ENCODE results near the gene SNUPN. TPM values are rescaled to one million over a fixed set of nuclear protein-coding genes. Genes with fewer than 3 reads are reported as not detected.
"Not testable (repeated sequence)": the region's sequence is repeated elsewhere in the genome, so short reads cannot be mapped to it uniquely, and the experiment has no call there.

Gene SNUPN
- total and polyA plus RNA-seq, 4 experiments from 2014 or later, result 21.0 to 35.2 (median 24.3) TPM

DNA sequence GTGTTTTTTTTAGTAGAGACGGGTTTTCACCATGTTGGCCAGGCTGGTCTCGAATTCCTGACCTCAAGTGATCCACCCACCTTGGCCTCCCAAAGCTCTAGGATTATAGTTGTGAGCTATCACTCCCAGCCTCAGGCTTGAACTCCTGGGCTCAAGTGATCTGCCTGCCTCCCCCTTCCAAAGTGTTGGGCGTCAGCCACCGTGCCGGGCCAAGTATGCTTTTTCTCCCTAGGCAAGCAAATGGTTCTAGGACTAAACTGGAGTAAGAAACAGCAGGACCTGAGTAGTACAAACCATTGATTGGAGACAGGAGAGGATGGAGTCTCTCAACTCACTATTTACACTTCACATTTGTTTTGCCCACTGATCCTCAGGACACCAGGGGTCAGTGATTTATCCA lies 41.8 kb downstream of the SNUPN start:
- POLR2A ChIA-PET (ENCODE audit: partially characterized antibody), result no interaction called here

DNA sequence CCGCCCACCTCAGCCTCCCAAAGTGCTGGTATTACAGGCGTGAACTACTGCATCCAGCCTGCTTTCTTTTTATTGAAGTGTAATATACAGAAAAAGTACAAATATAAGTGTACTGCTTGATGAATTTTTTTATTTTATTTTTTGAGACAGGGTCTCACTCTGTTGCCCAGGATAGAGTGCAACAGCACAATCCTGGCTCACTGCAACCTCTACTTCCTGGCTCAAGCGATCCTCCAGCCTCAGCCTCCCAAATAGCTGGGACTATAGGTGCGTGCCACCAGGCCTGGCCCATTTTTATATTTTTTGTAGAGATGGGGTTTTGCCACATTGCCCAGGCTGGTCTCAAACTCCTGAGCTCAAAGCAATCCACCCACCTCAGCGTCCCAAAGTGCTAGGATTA lies 42.6 kb downstream of the SNUPN start:
- intact Hi-C loops (cut with micrococcal nuclease); H3K27me3 Mint-ChIP-seq; H3K27me3 ChIP-seq (ENCODE audit: insufficient read depth, low read length); H3K9me3 ChIP-seq (ENCODE audit: control insufficient read depth in 1 of 2, low read length in 2 of 2); POLR2A ChIA-PET (ENCODE audit: partially characterized antibody); H3K4me3 Mint-ChIP-seq; H3K36me3 Mint-ChIP-seq; H3K4me1 ChIP-seq (ENCODE audit: insufficient read depth, low read length); H3K4me3 ChIP-seq (ENCODE audit: low read length in 2 of 2); H3K27ac ChIP-seq (ENCODE audit: low read depth, low read length); H3K36me3 ChIP-seq (ENCODE audit: insufficient read depth, low read length); H3K9me3 Mint-ChIP-seq; CTCF ChIA-PET (ENCODE audit: partially characterized antibody); DNase-seq: not testable (repeated sequence)
- peak overlapping the region in 1 of 7 donors; percentile 41 for H3K27ac Mint-ChIP-seq
- H3K4me1 Mint-ChIP-seq, result peaks cover 7 to 10% (median 7%) of the 10 kb centered on the region in 4 donors

More for the DNA sequence above, 41.8 kb downstream of the SNUPN start:
- CTCF ChIA-PET (ENCODE audit: partially characterized antibody), result no interaction called here
- H3K9me3 Mint-ChIP-seq, result no peaks in the 10 kb centered on the region
- no peak for DNase-seq
- H3K27ac Mint-ChIP-seq, result no peak overlapping the region
- no peak overlapping the region for H3K4me3 Mint-ChIP-seq
- intact Hi-C loops (cut with micrococcal nuclease), result no loop called here
- H3K36me3 Mint-ChIP-seq, result peaks cover 0 to 5% of the 10 kb centered on the region in 2 donors
- Histone ChIP-seq H3K27ac (ENCODE audit: low read depth, low read length) (no peak overlapping the region), H3K4me1 (ENCODE audit: insufficient read depth, low read length) (peaks cover 7% of the 10 kb centered on the region), H3K36me3 (ENCODE audit: insufficient read depth, low read length) (no peaks in the 10 kb centered on the region), H3K27me3 (ENCODE audit: insufficient read depth, low read length) (no peaks in the 10 kb centered on the region), H3K9me3 (ENCODE audit: control insufficient read depth in 1 of 2, low read length in 2 of 2) (no peaks in the 10 kb centered on the region), H3K4me3 (ENCODE audit: low read length in 2 of 2) (no peak overlapping the region)
- H3K4me1 Mint-ChIP-seq, result peaks cover 6 to 8% (median 7%) of the 10 kb centered on the region in 4 donors
- H3K27me3 Mint-ChIP-seq, result no peaks in the 10 kb centered on the region

DNA sequence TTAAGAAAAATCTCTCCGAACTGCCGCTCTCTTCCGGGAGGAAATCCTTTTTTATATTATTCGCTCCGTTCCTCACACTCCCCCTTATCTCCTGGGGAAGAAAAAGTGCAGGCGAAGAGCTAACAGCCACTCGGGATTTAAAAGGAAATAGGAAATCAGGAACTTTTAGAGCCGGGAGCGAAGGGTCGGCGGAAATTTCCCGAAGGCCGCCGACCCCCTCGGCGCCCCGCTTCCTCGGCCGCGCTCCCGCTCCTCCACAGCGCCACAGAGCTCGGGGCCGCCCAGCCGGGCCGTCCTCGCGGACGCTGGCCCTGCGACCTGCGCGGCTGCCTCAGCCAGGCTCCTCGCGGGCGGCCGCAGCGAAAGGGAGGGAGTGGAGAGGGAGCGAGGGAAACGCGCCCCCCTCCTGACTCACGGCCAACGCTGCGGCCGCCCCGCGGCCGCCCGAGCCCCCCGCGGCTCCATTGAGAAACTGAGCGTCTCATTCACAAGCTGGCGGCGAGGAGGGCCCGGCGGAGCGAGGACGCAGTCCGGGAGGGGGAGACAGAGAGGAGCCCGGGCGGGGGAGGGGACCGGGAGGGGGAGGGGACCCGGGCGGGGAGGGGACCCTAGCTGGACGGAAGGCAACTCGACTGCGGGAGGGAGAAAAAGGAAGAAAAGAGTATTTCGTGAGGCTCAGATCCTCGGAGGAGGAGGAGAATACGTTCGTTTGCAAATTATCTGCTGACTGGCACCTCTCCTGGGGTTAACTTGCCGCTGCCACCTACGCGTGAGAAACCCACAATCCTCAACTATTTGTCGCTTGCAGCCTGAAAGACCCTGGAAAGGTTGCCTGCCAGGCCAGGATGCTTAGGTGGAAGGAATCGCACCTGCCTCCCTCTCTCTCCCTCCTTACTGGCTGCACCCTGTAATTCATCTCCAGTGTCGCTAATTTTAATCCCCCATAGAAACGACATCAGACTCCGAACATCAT lies 46.3 kb downstream of the SNUPN start, which contains the start of gene PTPN9:
Gene PTPN9, minus strand, starts transcription at position 368 of the 973 bp plus-strand sequence. CDS start 539 bp downstream, outside the sequence.
- Histone ChIP-seq H3K36me3 (ENCODE audit: insufficient read depth, low read length) (no peaks in the 10 kb centered on the region), H3K27ac (ENCODE audit: low read depth, low read length) (peak within 1 kb of the TSS; percentile 77), H3K27me3 (ENCODE audit: insufficient read depth, low read length) (no peaks in the 10 kb centered on the region), H3K4me1 (ENCODE audit: insufficient read depth, low read length) (peaks cover 22% of the 10 kb centered on the region), H3K9me3 (ENCODE audit: control insufficient read depth in 1 of 2, low read length in 2 of 2) (no peaks in the 10 kb centered on the region), H3K4me3 (ENCODE audit: low read length in 2 of 2) (peak within 1 kb of the TSS; percentile 61 to 74)
- H3K9me3 Mint-ChIP-seq, result no peaks in the 10 kb centered on the region
- peaks cover 0 to 11% of the 10 kb centered on the region in 2 donors for H3K36me3 Mint-ChIP-seq
- POLR2A ChIA-PET (ENCODE audit: partially characterized antibody), result interaction anchor here (0.5 to 5.0 kb wide), 15 partner anchors 9 to 232 kb away, joined by 3 to 56 read pairs (median 5); partner anchors contain the start of genes IMP3, MAN2C1, NEIL1 and SIN3A
- peak within 1 kb of the TSS; percentile 93 to 97 (median 94) for H3K4me3 Mint-ChIP-seq
- peak within 1 kb of the TSS; percentile 90 to 95 (median 94) for H3K27ac Mint-ChIP-seq
- DNase-seq, result peak; percentile 52 to 73 (median 63)
- intact Hi-C loops (cut with micrococcal nuclease), result loop anchor here (1.0 to 10.0 kb wide), 4 partner anchors 46 to 128 kb away; partner anchors contain the start of genes IMP3, SIN3A and SNUPN
- CTCF ChIA-PET (ENCODE audit: partially characterized antibody), result interaction anchor here (0.7 to 2.0 kb wide), 11 partner anchors 10 to 211 kb away, joined by 3 to 9 read pairs (median 3); partner anchors contain the start of genes IMP3 and SNX33
- no peaks in the 10 kb centered on the region for H3K27me3 Mint-ChIP-seq
- H3K4me1 Mint-ChIP-seq, result peaks cover 18 to 26% (median 21%) of the 10 kb centered on the region in 4 donors

DNA sequence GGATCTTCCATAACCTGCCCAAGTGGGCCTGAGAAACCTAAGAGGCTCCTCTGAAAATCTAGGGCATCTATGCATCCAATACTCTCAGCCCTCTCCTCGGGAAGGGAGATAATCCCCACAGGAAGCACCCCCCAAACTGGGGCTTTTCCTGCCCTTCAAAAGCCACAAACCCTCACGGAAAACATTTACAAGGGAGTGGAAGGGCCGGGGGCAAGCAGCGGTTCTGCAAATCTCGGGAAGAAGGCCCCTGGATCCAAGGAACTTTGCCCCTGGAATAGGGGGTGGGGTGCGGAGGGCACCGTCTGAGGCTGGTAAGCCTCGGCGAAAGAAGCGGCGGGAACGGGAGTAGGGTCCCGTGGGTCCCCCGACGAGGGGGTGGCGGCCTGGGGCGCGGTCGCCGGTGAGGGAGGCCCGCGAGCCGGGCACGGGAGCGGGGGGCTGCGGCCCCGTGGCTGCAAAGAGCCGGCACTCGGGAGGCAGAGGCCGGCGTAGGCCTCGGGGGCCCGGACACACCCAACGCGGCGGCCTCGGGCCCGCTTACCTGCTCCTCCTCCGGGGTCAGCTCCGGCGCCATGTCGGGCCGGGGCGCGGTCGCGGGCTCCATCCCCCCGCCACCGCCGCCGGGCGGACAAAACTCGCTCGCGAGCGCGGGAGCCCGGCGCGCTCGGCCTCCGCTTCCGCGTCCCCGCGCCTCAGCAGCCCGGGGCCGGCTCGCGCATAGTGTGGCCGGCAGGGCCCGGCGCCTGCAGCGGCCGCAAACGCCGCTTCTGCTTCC lies 47.2 kb downstream of the SNUPN start:
- CTCF ChIA-PET (ENCODE audit: partially characterized antibody), result interaction anchor here (0.7 to 2.0 kb wide), 14 partner anchors 9 to 210 kb away, joined by 3 to 11 read pairs (median 4); partner anchors contain the start of genes IMP3, MAN2C1 and SNX33
- Mint-ChIP-seq H3K9me3 (no peaks in the 10 kb centered on the region), H3K27me3 (no peaks in the 10 kb centered on the region), H3K27ac (peak overlapping the region; percentile 86 to 95 (median 94)), H3K4me1 (peaks cover 24 to 35% (median 29%) of the 10 kb centered on the region in 4 donors), H3K36me3 (peaks cover 0 to 13% of the 10 kb centered on the region in 2 donors), H3K4me3 (peak overlapping the region; percentile 92 to 96 (median 94))
- Histone ChIP-seq H3K36me3 (ENCODE audit: insufficient read depth, low read length) (no peaks in the 10 kb centered on the region), H3K4me3 (ENCODE audit: low read length in 2 of 2) (peak overlapping the region; percentile 42 to 74), H3K9me3 (ENCODE audit: control insufficient read depth in 1 of 2, low read length in 2 of 2) (no peaks in the 10 kb centered on the region), H3K27ac (ENCODE audit: low read depth, low read length) (peak overlapping the region; percentile 77), H3K4me1 (ENCODE audit: insufficient read depth, low read length) (peaks cover 31% of the 10 kb centered on the region), H3K27me3 (ENCODE audit: insufficient read depth, low read length) (no peaks in the 10 kb centered on the region)
- peak in 4 of 5 donors; percentile 32 to 43 (median 36) for DNase-seq
- intact Hi-C loops (cut with micrococcal nuclease), result loop anchor here (10.0 kb wide), 1 partner anchor 64 kb away; no protein-coding TSS in a partner anchor
- POLR2A ChIA-PET (ENCODE audit: partially characterized antibody), result interaction anchor here (0.7 to 5.0 kb wide), 15 partner anchors 10 to 265 kb away, joined by 3 to 56 read pairs (median 5); partner anchors contain the start of genes IMP3, MAN2C1, NEIL1 and SIN3A

DNA sequence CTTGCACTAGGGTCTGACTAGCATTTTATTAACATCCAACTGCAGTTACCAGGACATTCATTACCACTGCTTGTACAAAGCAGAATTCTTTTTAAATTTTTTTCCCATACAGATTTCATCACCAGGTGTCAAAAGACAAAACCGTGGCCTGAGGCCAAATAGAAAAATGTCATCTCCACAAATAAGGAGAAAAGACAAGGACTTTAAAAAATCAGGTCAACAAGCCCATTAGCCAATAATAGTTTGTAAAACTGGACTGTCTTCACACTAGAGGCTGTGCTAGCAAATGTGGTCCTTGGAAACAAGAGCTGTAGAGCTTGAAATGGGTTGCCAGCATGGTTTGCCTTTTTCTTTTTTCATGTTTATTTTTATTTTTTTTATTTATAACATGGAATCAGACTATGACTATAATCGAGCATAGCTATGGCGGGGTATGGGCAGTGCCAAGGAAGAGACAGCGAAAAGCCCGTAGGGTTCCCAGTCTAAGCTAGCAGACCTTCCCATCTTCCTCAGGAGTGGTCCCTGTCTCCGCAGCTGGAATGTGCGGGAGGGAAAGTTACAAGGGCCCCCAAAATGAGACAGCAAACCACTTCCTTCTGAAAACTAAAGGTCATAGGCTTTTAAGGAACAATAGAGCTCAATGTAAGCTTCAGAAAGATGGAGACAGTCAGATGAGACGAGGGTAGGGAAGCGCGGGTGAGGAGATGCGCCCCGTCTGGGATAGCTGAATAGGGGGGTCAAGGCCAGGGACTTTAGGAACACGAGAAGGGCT lies 47.9 kb downstream of the SNUPN start:
- Mint-ChIP-seq H3K4me1 (peaks cover 29 to 41% (median 35%) of the 10 kb centered on the region in 4 donors), H3K9me3 (no peaks in the 10 kb centered on the region), H3K4me3 (peak overlapping the region; percentile 81 to 95 (median 91)), H3K36me3 (peaks cover 0 to 13% of the 10 kb centered on the region in 2 donors), H3K27ac (peak overlapping the region; percentile 45 to 95 (median 92)), H3K27me3 (no peaks in the 10 kb centered on the region)
- Histone ChIP-seq H3K27me3 (ENCODE audit: insufficient read depth, low read length) (no peaks in the 10 kb centered on the region), H3K27ac (ENCODE audit: low read depth, low read length) (peak overlapping the region; percentile 77), H3K4me1 (ENCODE audit: insufficient read depth, low read length) (peaks cover 32% of the 10 kb centered on the region), H3K36me3 (ENCODE audit: insufficient read depth, low read length) (no peaks in the 10 kb centered on the region), H3K9me3 (ENCODE audit: control insufficient read depth in 1 of 2, low read length in 2 of 2) (no peaks in the 10 kb centered on the region), H3K4me3 (ENCODE audit: low read length in 2 of 2) (peak overlapping the region; percentile 42 to 74)
- DNase-seq, result peak in 3 of 5 donors; percentile 6 to 8 (median 7)
- intact Hi-C loops (cut with micrococcal nuclease), result loop anchor here (10.0 kb wide), 1 partner anchor 63 kb away; no protein-coding TSS in a partner anchor
- POLR2A ChIA-PET (ENCODE audit: partially characterized antibody), result interaction anchor here (1.0 to 5.0 kb wide), 8 partner anchors 20 to 266 kb away, joined by 3 to 56 read pairs (median 28); partner anchors contain the start of genes IMP3, MAN2C1, SNUPN and UBE2Q2
- CTCF ChIA-PET (ENCODE audit: partially characterized antibody), result interaction anchor here (0.8 to 1.7 kb wide), 6 partner anchors 14 to 210 kb away, joined by 3 to 11 read pairs (median 4); partner anchors contain the start of gene MAN2C1
